Tibial nerve (tissue), 4 donors: Measurements from ENCODE around the gene GAB1.

Source experiments
- EP300 ChIP-seq, 2 donors: sonication (generic); formaldehyde crosslinking; IDR thresholded peaks; one replicate each; pipeline ENCODE4 v1.6.1; 2017; ENCODE audit warnings: antibody characterized with exemption in 2 of 2, mild to moderate bottlenecking in 1 of 2
- POLR2A ChIP-seq, 2 donors: fragments of 450-650 bp; IDR thresholded peaks; one replicate each; pipeline ENCODE4 v1.6.1; 2017; ENCODE audit warnings: antibody characterized with exemption in 2 of 2, mild to moderate bottlenecking in 2 of 2, moderate library complexity in 2 of 2
- TF ChIP-seq, protein P1 (sequence below), 5 experiments: fragments of 200-600 bp in 3 of 5; fragments of 450-650 bp in 2 of 5; sonication (generic) in 3 of 5; IDR thresholded peaks; one replicate each; pipeline ENCODE4 v1.5.1; 2016 to 2019; ENCODE audit warnings: antibody characterized with exemption in 5 of 5, mild to moderate bottlenecking in 3 of 5, moderate library complexity in 2 of 5

DNA sequence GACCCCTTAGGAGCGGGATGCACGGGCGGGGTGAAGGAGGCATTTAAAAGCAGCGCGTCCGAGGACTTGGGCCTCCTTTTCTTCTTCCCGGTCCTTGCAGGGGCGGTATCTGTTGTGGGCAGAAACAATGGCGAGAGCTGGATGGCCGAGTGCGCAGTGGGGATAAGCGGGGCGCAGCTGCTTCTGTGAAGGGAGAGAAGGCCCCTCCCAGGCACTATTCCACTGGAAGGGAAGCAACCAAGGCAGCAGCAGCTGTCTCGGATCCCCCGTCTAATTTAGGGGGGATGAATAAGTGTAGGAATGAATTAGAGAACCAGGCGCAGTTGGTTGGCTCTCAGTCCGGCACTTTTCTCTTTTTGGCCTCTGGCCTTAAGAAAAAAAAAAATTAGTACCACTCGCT is 177.8 kb downstream of the GAB1 start:
- TF ChIP-seq, protein P1, sequence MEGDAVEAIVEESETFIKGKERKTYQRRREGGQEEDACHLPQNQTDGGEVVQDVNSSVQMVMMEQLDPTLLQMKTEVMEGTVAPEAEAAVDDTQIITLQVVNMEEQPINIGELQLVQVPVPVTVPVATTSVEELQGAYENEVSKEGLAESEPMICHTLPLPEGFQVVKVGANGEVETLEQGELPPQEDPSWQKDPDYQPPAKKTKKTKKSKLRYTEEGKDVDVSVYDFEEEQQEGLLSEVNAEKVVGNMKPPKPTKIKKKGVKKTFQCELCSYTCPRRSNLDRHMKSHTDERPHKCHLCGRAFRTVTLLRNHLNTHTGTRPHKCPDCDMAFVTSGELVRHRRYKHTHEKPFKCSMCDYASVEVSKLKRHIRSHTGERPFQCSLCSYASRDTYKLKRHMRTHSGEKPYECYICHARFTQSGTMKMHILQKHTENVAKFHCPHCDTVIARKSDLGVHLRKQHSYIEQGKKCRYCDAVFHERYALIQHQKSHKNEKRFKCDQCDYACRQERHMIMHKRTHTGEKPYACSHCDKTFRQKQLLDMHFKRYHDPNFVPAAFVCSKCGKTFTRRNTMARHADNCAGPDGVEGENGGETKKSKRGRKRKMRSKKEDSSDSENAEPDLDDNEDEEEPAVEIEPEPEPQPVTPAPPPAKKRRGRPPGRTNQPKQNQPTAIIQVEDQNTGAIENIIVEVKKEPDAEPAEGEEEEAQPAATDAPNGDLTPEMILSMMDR (IDR thresholded peaks at IDR 0.05): no peak
- TF ChIP-seq EP300 (IDR thresholded peaks at IDR 0.05) (no peak), POLR2A (IDR thresholded peaks at IDR 0.05) (peak in 1 of 2 donors; percentile 5)
